Calu3 (cell line): ENCODE results near the gene MAGEA2. TPM values are rescaled to one million over a fixed set of nuclear protein-coding genes. Genes with fewer than 3 reads are reported as not detected.
"Not testable (repeated sequence)": the region's sequence is repeated elsewhere in the genome, so short reads cannot be mapped to it uniquely, and the experiment has no call there.

Experiments used
- BruUV-seq: library from RNA; stranded (reverse); fragments of 400-500 nt; replicated peaks from 2 replicates; lab custom pipeline; 2021; lab: Mats Ljungman, UMichigan
- CTCF ChIA-PET: fragments of 300-600 bp; sonication (Branson Sonifier 250); formaldehyde crosslinking; loops from one replicate; lab custom pipeline; 2022; ENCODE audit warnings: antibody characterized with exemption; lab: Charles Lee
- DNase-seq: peaks from one replicate; pipeline ENCODE4 v3.0.0; 2022
- H3K27ac Mint-ChIP-seq: one replicate; pipeline ENCODE4 v1.8.0; 2022; ENCODE audit warnings: mixed read lengths; ENCODE audit not compliant: unreplicated experiment
- H3K27me3 Mint-ChIP-seq: one replicate; pipeline ENCODE4 v1.8.0; 2022; ENCODE audit warnings: mixed read lengths; ENCODE audit not compliant: unreplicated experiment
- H3K36me3 Mint-ChIP-seq: one replicate; pipeline ENCODE4 v1.8.0; 2022; ENCODE audit warnings: mild to moderate bottlenecking, moderate library complexity, mixed read lengths; ENCODE audit not compliant: insufficient read depth, unreplicated experiment
- H3K4me1 Mint-ChIP-seq: one replicate; pipeline ENCODE4 v1.8.0; 2022; ENCODE audit warnings: mild to moderate bottlenecking, low read depth, mixed read lengths; ENCODE audit not compliant: unreplicated experiment
- H3K4me3 Mint-ChIP-seq: one replicate; pipeline ENCODE4 v1.8.0; 2022; ENCODE audit warnings: mild to moderate bottlenecking, low read depth, moderate library complexity, mixed read lengths; ENCODE audit not compliant: unreplicated experiment
- H3K9me3 Mint-ChIP-seq: one replicate; pipeline ENCODE4 v1.8.0; 2022; ENCODE audit warnings: low read depth, mixed read lengths; ENCODE audit not compliant: unreplicated experiment
- CTCF ChIP-seq: fragments of 200-600 bp; IDR thresholded peaks from one replicate; pipeline ENCODE4 v1.8.0; 2022; ENCODE audit warnings: antibody characterized with exemption; ENCODE audit not compliant: unreplicated experiment
- intact Hi-C: fragments of 100-400 bp; cut with micrococcal nuclease; formaldehyde crosslinking; loops from one replicate; pipeline ENCODE4 v1.10.0; 2022; ENCODE audit not compliant: unreplicated experiment
- total RNA-seq: library from RNA; stranded (reverse); gene quantifications from 2 replicates; pipeline ENCODE4 v1.2.3, GENCODE V29; 2022

MAGEA2 gene
- total RNA-seq, 1 experiment from 2014 or later = not detected

GRCh38 chrX:152733261-152733975, 20.2 kb downstream of the MAGEA2 start, which contains the start of the genes CSAG1 and MAGEA12:
TSS of gene CSAG1 (minus strand) at chrX:152733721. CDS start at chrX:152732460, 1,261 bp downstream.
TSS of gene MAGEA12 (plus strand) at chrX:152733757. CDS start at chrX:152736162, 2,405 bp downstream.
- intact Hi-C loops = no loop called here
- no peaks in the 10 kb centered on the region for H3K9me3 Mint-ChIP-seq
- H3K36me3 Mint-ChIP-seq = peaks cover 4% of the 10 kb centered on the region
- no peak for TF ChIP-seq CTCF
- H3K4me3 Mint-ChIP-seq = no peak within 1 kb of the TSS
- H3K27ac Mint-ChIP-seq = no peak within 1 kb of the TSS
- no TSS peak for BruUV-seq
- CTCF ChIA-PET = interaction anchor here (0.7 kb wide), 1 partner anchor 1259 kb away, joined by 6 read pairs; no protein-coding TSS in a partner anchor
- peaks cover 39% of the 10 kb centered on the region for H3K27me3 Mint-ChIP-seq
- DNase-seq = no peak
- no peaks in the 10 kb centered on the region for H3K4me1 Mint-ChIP-seq

- Mint-ChIP-seq H3K4me1 (no peaks in the 10 kb centered on the region), H3K27ac (no peak overlapping the region), H3K4me3 (no peak overlapping the region), H3K27me3 (peaks cover 25% of the 10 kb centered on the region), H3K36me3 (no peaks in the 10 kb centered on the region), H3K9me3 (no peaks in the 10 kb centered on the region)
- no peak for TF ChIP-seq CTCF
- intact Hi-C loops = no loop called here
- no peak for DNase-seq
- no TSS peak for BruUV-seq
- CTCF ChIA-PET = no interaction called here
These were observed 28.2 kb downstream of the MAGEA2 start for GRCh38 chrX:152725409-152725808.

- BruUV-seq, H3K36me3 Mint-ChIP-seq, CTCF ChIA-PET: not testable (repeated sequence)
These were observed 39.5 kb downstream of the MAGEA2 start, which contains the start of gene MAGEA2B for GRCh38 chrX:152713815-152714787. TSS of gene MAGEA2B (plus strand) at chrX:152714628. CDS start at chrX:152717107, 2,479 bp downstream.

GRCh38 chrX:152713195-152713594, 40.4 kb downstream of the MAGEA2 start:
- DNase-seq, H3K27me3 Mint-ChIP-seq, H3K27ac Mint-ChIP-seq, CTCF ChIA-PET, BruUV-seq, H3K9me3 Mint-ChIP-seq, intact Hi-C loops, H3K36me3 Mint-ChIP-seq, H3K4me1 Mint-ChIP-seq, H3K4me3 Mint-ChIP-seq: not testable (repeated sequence)

More at GRCh38 chrX:152713815-152714787, 39.5 kb downstream of the MAGEA2 start, which contains the start of gene MAGEA2B:
- H3K9me3 Mint-ChIP-seq, DNase-seq, intact Hi-C loops, H3K27me3 Mint-ChIP-seq, H3K27ac Mint-ChIP-seq, H3K4me1 Mint-ChIP-seq, H3K4me3 Mint-ChIP-seq: not testable (repeated sequence)

GRCh38 chrX:152709173-152709572, 44.5 kb downstream of the MAGEA2 start, which contains the start of gene CSAG2:
TSS of gene CSAG2 (minus strand) at chrX:152709273. CDS start at chrX:152709112, 161 bp downstream.
- H3K4me1 Mint-ChIP-seq, H3K36me3 Mint-ChIP-seq, DNase-seq, BruUV-seq, H3K9me3 Mint-ChIP-seq, H3K4me3 Mint-ChIP-seq, CTCF ChIA-PET, H3K27ac Mint-ChIP-seq, intact Hi-C loops, H3K27me3 Mint-ChIP-seq: not testable (repeated sequence)

GRCh38 chrX:152706500-152706899, 47.1 kb downstream of the MAGEA2 start:
- H3K4me1 Mint-ChIP-seq, H3K27me3 Mint-ChIP-seq, CTCF ChIA-PET: not testable (repeated sequence)

GRCh38 chrX:152700390-152700789, 53.3 kb downstream of the MAGEA2 start:
- BruUV-seq, intact Hi-C loops: not testable (repeated sequence)

More at GRCh38 chrX:152706500-152706899, 47.1 kb downstream of the MAGEA2 start:
- intact Hi-C loops, H3K27ac Mint-ChIP-seq, H3K36me3 Mint-ChIP-seq, H3K4me3 Mint-ChIP-seq, BruUV-seq, H3K9me3 Mint-ChIP-seq, DNase-seq: not testable (repeated sequence)

More at GRCh38 chrX:152700390-152700789, 53.3 kb downstream of the MAGEA2 start:
- DNase-seq, H3K36me3 Mint-ChIP-seq, H3K4me1 Mint-ChIP-seq, H3K9me3 Mint-ChIP-seq, H3K27me3 Mint-ChIP-seq, CTCF ChIA-PET, H3K4me3 Mint-ChIP-seq, H3K27ac Mint-ChIP-seq: not testable (repeated sequence)
